Uterus (tissue), 4 donors: ENCODE data around the gene KCNN3. TPM values are rescaled to one million over a fixed set of nuclear protein-coding genes. Genes with fewer than 3 reads are reported as not detected.

Experiments used
- DNase-seq, 2 donors: peaks; one replicate each; pipeline ENCODE4 v3.0.0-alpha.2; 2019 to 2020
- H3K27ac ChIP-seq, 2 donors: fragments of 200-600 bp; sonication (generic); 1 replicate in 1 of 2; 2 replicates in 1 of 2; pipeline ENCODE4 v1.5.1; 2016 to 2018
- H3K27me3 ChIP-seq, 2 donors: fragments of 200-600 bp; sonication (generic); one replicate each; pipeline ENCODE4 v1.5.1; 2018 to 2019; ENCODE audit warnings: control low read depth in 1 of 2
- H3K36me3 ChIP-seq, 2 donors: fragments of 200-600 bp; sonication (generic); one replicate each; pipeline ENCODE4 v1.5.1; 2019; ENCODE audit warnings: control low read depth in 1 of 2
- H3K4me1 ChIP-seq, 2 donors: fragments of 200-600 bp; sonication (generic); one replicate each; pipeline ENCODE4 v1.5.1; 2018 to 2019; ENCODE audit warnings: control low read depth in 1 of 2
- H3K4me3 ChIP-seq, 2 donors: fragments of 200-600 bp; sonication (generic); 1 replicate in 1 of 2; 2 replicates in 1 of 2; pipeline ENCODE4 v1.5.1; 2018 to 2019; ENCODE audit warnings: mild to moderate bottlenecking in 1 of 2
- H3K9me3 ChIP-seq, 2 donors: fragments of 200-600 bp; sonication (generic); one replicate each; pipeline ENCODE4 v1.5.1; 2019; ENCODE audit warnings: control low read depth in 1 of 2
- POLR2A ChIP-seq, 2 donors: fragments of 450-650 bp; IDR thresholded peaks; one replicate each; pipeline ENCODE4 v1.6.1; 2016; ENCODE audit warnings: antibody characterized with exemption in 2 of 2, mild to moderate bottlenecking in 1 of 2, moderate library complexity in 1 of 2
- intact Hi-C: fragments of 100-400 bp; cut with DNase I; formaldehyde crosslinking; loops from one replicate; pipeline ENCODE4 v1.15.1; 2023; ENCODE audit warnings: low total_unique reads
- total RNA-seq, 4 donors: library from RNA; depleted of rRNA in 3 of 4; stranded (reverse); fragments of >200 nt in 3 of 4; gene quantifications; one replicate each; pipeline versions ENCODE4 v1.1.0 to v1.2.4, GENCODE V29; 2014 to 2023
- TF ChIP-seq, protein P1 (sequence below), 4 experiments: fragments of 200-600 bp in 2 of 4; fragments of 450-650 bp in 2 of 4; sonication (generic) in 2 of 4; IDR thresholded peaks; one replicate each; pipeline ENCODE4 v1.5.1; 2016 to 2019; ENCODE audit warnings: antibody characterized with exemption in 4 of 4, mild to moderate bottlenecking in 2 of 4, moderate library complexity in 1 of 4
- donor health status: DM: yes; HTN: yes; CAD: no.

Gene KCNN3
- total RNA-seq, 4 donors from 2014 or later: 7.1 to 35.5 (median 12.1) TPM

DNA sequence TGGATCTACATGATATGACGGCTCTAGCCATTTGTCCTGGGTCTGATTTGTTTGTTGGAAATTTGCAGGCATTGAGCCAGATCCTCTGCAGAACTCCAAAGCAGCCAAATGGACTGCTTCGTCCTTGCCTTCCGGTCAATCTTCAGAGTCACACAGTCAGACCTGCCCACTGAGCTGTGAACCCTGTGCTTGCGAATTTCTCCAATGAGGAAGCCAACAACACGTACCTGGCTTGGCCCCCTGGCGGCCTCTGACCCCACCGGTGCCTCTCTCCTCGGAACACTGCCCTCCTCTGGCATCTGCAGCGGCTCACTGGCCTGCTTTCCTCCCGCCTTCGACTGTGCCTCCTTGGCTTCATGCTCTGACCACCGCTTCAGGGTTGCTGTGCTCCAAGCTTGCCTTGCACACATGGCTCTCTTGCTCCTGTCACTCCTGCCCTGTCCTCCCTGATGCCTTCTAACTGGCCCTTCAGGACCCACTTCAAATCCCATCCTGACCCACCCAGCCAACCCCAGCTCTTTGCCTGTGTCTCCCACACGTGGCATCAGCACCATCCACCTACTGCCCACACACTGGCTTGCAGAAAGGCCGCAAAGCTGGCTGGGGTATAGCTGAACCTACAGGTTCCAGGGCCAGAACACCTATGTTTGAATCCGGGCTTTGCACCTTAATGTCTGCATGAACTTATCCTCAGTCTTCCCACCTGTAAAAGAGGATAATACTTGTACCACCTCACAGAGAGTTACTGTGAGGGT is 128.2 kb downstream of the KCNN3 start:
- peak overlapping the region; percentile 10 to 35 for H3K27ac ChIP-seq
- no peak overlapping the region for H3K4me3 ChIP-seq
- H3K36me3 ChIP-seq: no peaks in the 10 kb centered on the region
- intact Hi-C loops: no loop called here
- H3K4me1 ChIP-seq: peaks cover 8% of the 10 kb centered on the region in 2 donors
- no peaks in the 10 kb centered on the region for H3K27me3 ChIP-seq
- peak in 1 of 2 donors; percentile 51 for DNase-seq
- TF ChIP-seq, protein P1, sequence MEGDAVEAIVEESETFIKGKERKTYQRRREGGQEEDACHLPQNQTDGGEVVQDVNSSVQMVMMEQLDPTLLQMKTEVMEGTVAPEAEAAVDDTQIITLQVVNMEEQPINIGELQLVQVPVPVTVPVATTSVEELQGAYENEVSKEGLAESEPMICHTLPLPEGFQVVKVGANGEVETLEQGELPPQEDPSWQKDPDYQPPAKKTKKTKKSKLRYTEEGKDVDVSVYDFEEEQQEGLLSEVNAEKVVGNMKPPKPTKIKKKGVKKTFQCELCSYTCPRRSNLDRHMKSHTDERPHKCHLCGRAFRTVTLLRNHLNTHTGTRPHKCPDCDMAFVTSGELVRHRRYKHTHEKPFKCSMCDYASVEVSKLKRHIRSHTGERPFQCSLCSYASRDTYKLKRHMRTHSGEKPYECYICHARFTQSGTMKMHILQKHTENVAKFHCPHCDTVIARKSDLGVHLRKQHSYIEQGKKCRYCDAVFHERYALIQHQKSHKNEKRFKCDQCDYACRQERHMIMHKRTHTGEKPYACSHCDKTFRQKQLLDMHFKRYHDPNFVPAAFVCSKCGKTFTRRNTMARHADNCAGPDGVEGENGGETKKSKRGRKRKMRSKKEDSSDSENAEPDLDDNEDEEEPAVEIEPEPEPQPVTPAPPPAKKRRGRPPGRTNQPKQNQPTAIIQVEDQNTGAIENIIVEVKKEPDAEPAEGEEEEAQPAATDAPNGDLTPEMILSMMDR (IDR thresholded peaks at IDR 0.05): no peak
- TF ChIP-seq POLR2A (IDR thresholded peaks at IDR 0.05): no peak
- H3K9me3 ChIP-seq: no peaks in the 10 kb centered on the region

DNA sequence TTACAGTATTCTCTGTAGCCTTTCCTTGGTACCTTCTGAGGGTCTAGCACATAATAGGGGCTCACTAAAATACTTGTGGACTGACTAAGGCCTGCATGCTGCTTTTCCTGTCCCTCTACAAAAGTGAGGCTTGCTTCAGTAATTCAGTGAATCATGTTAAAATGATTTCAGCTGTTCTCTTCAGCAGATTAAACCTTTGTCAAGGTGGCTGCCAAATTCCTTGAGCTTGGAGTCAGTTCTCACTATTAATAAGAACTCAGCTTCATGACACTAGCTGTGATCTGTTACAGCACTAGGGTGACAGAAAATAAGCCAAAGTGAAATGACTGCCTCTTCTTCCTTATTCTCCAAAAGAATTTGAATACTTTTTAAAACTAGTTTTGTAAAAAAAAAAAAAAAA is 128.8 kb downstream of the KCNN3 start:
- no peak for TF ChIP-seq POLR2A (IDR thresholded peaks at IDR 0.05)
- TF ChIP-seq, protein P1 (IDR thresholded peaks at IDR 0.05): no peak
- Histone ChIP-seq H3K27me3 (no peaks in the 10 kb centered on the region), H3K36me3 (no peaks in the 10 kb centered on the region), H3K9me3 (no peaks in the 10 kb centered on the region), H3K4me1 (peaks cover 3 to 8% of the 10 kb centered on the region in 2 donors), H3K27ac (peak overlapping the region; percentile 10 to 35), H3K4me3 (no peak overlapping the region)
- intact Hi-C loops: no loop called here
- no peak for DNase-seq

DNA sequence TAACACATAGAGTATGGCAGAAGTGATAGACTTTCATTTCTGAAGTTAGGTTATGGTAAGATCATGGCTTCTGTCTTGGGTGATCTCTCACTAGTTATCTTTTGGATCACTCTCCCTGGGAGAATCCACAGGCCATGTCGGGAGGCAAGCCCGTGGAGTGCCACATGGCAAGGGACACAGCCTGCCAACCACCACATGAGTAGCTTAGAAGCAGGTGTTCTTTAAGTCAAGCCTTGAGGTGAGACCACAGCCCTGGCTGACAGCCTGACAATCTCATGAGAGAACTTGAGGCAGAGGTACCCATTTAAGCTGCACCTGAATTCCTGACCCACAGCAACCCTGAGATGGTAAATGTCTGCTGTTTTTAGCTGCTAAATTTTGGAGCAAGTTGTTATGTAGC is 130.4 kb downstream of the KCNN3 start:
- Histone ChIP-seq H3K36me3 (no peaks in the 10 kb centered on the region), H3K27me3 (no peaks in the 10 kb centered on the region), H3K9me3 (no peaks in the 10 kb centered on the region), H3K27ac (no peak overlapping the region), H3K4me3 (no peak overlapping the region), H3K4me1 (peaks cover 0 to 8% of the 10 kb centered on the region in 2 donors)
- TF ChIP-seq POLR2A (IDR thresholded peaks at IDR 0.05): no peak
- TF ChIP-seq, protein P1 (IDR thresholded peaks at IDR 0.05): no peak
- intact Hi-C loops: no loop called here
- no peak for DNase-seq

DNA sequence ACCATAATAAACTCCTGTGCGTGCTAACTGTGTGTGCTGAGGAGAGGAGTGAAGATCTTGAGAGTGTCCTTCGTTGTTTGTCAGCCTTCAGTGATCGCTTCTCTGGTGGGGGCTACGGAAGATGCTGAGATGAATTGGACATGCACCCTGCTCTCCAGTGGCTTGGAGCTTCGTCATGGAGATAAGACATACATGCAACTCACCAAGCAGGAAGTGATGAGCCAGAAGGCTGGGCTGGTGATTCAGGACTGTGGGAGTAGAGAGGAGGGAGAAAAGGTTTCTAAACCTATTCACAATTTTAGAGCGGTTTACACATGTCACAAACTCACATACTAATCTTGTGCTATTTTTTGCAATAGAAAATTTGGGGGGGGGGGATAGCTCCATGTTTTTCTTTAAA is 133.2 kb downstream of the KCNN3 start:
- TF ChIP-seq, protein P1 (IDR thresholded peaks at IDR 0.05): no peak
- TF ChIP-seq POLR2A (IDR thresholded peaks at IDR 0.05): no peak

DNA sequence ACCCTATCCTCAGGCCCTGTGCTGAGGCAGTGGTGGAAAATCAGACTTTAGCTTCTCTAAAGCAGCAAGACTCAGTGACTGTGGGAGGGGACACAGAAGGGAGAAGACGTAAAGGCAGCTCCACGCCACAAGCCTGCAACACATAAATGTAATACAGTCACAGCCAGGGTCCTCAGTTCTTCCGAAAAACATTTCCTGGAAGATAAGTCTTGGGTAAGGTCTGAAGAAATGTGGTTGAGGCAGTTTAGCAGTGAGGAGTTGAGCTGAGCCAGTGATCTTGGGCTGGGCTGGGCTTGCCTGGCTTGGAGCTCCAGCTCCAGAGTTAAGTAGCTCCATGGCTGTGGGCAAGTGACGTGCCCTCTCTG is 134.3 kb downstream of the KCNN3 start:
- no peak overlapping the region for H3K4me3 ChIP-seq
- no peaks in the 10 kb centered on the region for H3K36me3 ChIP-seq
- H3K27me3 ChIP-seq: no peaks in the 10 kb centered on the region
- TF ChIP-seq, protein P1 (IDR thresholded peaks at IDR 0.05): no peak
- no peak for TF ChIP-seq POLR2A (IDR thresholded peaks at IDR 0.05)
- H3K27ac ChIP-seq: peak overlapping the region in 1 of 2 donors; percentile 92
- no peaks in the 10 kb centered on the region for H3K9me3 ChIP-seq
- peak in 1 of 2 donors; percentile 7 for DNase-seq
- intact Hi-C loops: no loop called here
- H3K4me1 ChIP-seq: peaks cover 12 to 25% of the 10 kb centered on the region in 2 donors

More for the DNA sequence above, 133.2 kb downstream of the KCNN3 start:
- Histone ChIP-seq H3K27me3 (no peaks in the 10 kb centered on the region), H3K36me3 (no peaks in the 10 kb centered on the region), H3K4me3 (no peak overlapping the region), H3K4me1 (peaks cover 5 to 15% of the 10 kb centered on the region in 2 donors), H3K27ac (peak overlapping the region; percentile 58 to 61), H3K9me3 (no peaks in the 10 kb centered on the region)
- DNase-seq: peak; percentile 52 to 67
- intact Hi-C loops: no loop called here
